IPS-20b (cell line): ENCODE results near the gene LRSAM1.

ENCODE experiments used
- H3K27ac ChIP-seq: one replicate; pipeline ENCODE4 v1.5.1; 2013; ENCODE audit warnings: low read length
- H3K27me3 ChIP-seq: 2 replicates; pipeline ENCODE4 v1.6.1; 2013; ENCODE audit warnings: mild to moderate bottlenecking, low read length, inconsistent platforms; ENCODE audit not compliant: insufficient read depth
- H3K36me3 ChIP-seq: 2 replicates; pipeline ENCODE4 v1.6.1; 2013; ENCODE audit warnings: low read depth, mild to moderate bottlenecking, inconsistent platforms, low read length, moderate library complexity; ENCODE audit not compliant: insufficient read depth
- H3K4me1 ChIP-seq: 2 replicates; pipeline ENCODE4 v1.6.1; 2013; ENCODE audit warnings: mild to moderate bottlenecking, control low read depth, inconsistent platforms, low read length, moderate library complexity; ENCODE audit not compliant: insufficient read depth
- H3K4me3 ChIP-seq: 2 replicates; pipeline ENCODE4 v1.5.1; 2013; ENCODE audit warnings: mild to moderate bottlenecking, low read length, inconsistent platforms
- H3K9ac ChIP-seq: 2 replicates; pipeline ENCODE4 v1.6.1; 2013; ENCODE audit warnings: low read depth, mild to moderate bottlenecking, inconsistent platforms, low read length, moderate library complexity
- H3K9me3 ChIP-seq: 2 replicates; pipeline ENCODE4 v1.6.1; 2013; ENCODE audit warnings: mild to moderate bottlenecking, low read depth, low read length, inconsistent platforms; ENCODE audit not compliant: insufficient read depth

Gene LRSAM1

GRCh38 chr9:127535396-127535795 is 84.1 kb downstream of the LRSAM1 start:
- Histone ChIP-seq H3K27me3 (no peaks in the 10 kb centered on the region), H3K9ac (no peak overlapping the region), H3K27ac (no peak overlapping the region), H3K36me3 (no peaks in the 10 kb centered on the region), H3K9me3 (no peaks in the 10 kb centered on the region), H3K4me3 (no peak overlapping the region), H3K4me1 (peaks cover 20% of the 10 kb centered on the region)

GRCh38 chr9:127535834-127536233 is 84.5 kb downstream of the LRSAM1 start:
- Histone ChIP-seq H3K4me1 (peaks cover 20% of the 10 kb centered on the region), H3K27me3 (no peaks in the 10 kb centered on the region), H3K27ac (no peak overlapping the region), H3K9ac (no peak overlapping the region), H3K36me3 (no peaks in the 10 kb centered on the region), H3K4me3 (no peak overlapping the region), H3K9me3 (no peaks in the 10 kb centered on the region)

- Histone ChIP-seq H3K27ac (no peak overlapping the region), H3K4me1 (peaks cover 20% of the 10 kb centered on the region), H3K9ac (no peak overlapping the region), H3K27me3 (no peaks in the 10 kb centered on the region), H3K4me3 (no peak overlapping the region), H3K36me3 (no peaks in the 10 kb centered on the region), H3K9me3 (no peaks in the 10 kb centered on the region)
These were observed 85.2 kb downstream of the LRSAM1 start for GRCh38 chr9:127536499-127536898.

GRCh38 chr9:127537014-127537413 is 85.7 kb downstream of the LRSAM1 start:
- H3K4me3 ChIP-seq = no peak overlapping the region
- no peaks in the 10 kb centered on the region for H3K27me3 ChIP-seq
- no peaks in the 10 kb centered on the region for H3K36me3 ChIP-seq
- peaks cover 16% of the 10 kb centered on the region for H3K4me1 ChIP-seq
- H3K9ac ChIP-seq = no peak overlapping the region
- H3K9me3 ChIP-seq = no peaks in the 10 kb centered on the region
- H3K27ac ChIP-seq = no peak overlapping the region

GRCh38 chr9:127537792-127538191 is 86.5 kb downstream of the LRSAM1 start:
- Histone ChIP-seq H3K4me1 (peaks cover 14% of the 10 kb centered on the region), H3K9me3 (no peaks in the 10 kb centered on the region), H3K9ac (no peak overlapping the region), H3K36me3 (no peaks in the 10 kb centered on the region), H3K4me3 (no peak overlapping the region), H3K27me3 (no peaks in the 10 kb centered on the region), H3K27ac (no peak overlapping the region)

- Histone ChIP-seq H3K9me3 (no peaks in the 10 kb centered on the region), H3K27ac (no peak overlapping the region), H3K36me3 (no peaks in the 10 kb centered on the region), H3K4me1 (peaks cover 14% of the 10 kb centered on the region), H3K9ac (no peak overlapping the region), H3K27me3 (no peaks in the 10 kb centered on the region), H3K4me3 (no peak overlapping the region)
These were observed 87.5 kb downstream of the LRSAM1 start for GRCh38 chr9:127538849-127539258.

GRCh38 chr9:127539259-127539981 is 88.1 kb downstream of the LRSAM1 start:
- no peaks in the 10 kb centered on the region for H3K9me3 ChIP-seq
- no peaks in the 10 kb centered on the region for H3K36me3 ChIP-seq
- H3K27ac ChIP-seq = no peak overlapping the region
- peaks cover 14% of the 10 kb centered on the region for H3K4me1 ChIP-seq
- H3K9ac ChIP-seq = no peak overlapping the region
- H3K4me3 ChIP-seq = no peak overlapping the region
- H3K27me3 ChIP-seq = no peaks in the 10 kb centered on the region

GRCh38 chr9:127539982-127540663 is 88.8 kb downstream of the LRSAM1 start:
- H3K27me3 ChIP-seq = no peaks in the 10 kb centered on the region
- no peak overlapping the region for H3K9ac ChIP-seq
- H3K9me3 ChIP-seq = no peaks in the 10 kb centered on the region
- no peak overlapping the region for H3K27ac ChIP-seq
- no peaks in the 10 kb centered on the region for H3K36me3 ChIP-seq
- H3K4me1 ChIP-seq = peaks cover 14% of the 10 kb centered on the region
- H3K4me3 ChIP-seq = no peak overlapping the region

GRCh38 chr9:127540664-127541041 is 89.3 kb downstream of the LRSAM1 start:
- no peak overlapping the region for H3K9ac ChIP-seq
- no peaks in the 10 kb centered on the region for H3K9me3 ChIP-seq
- no peaks in the 10 kb centered on the region for H3K27me3 ChIP-seq
- H3K27ac ChIP-seq = no peak overlapping the region
- H3K36me3 ChIP-seq = no peaks in the 10 kb centered on the region
- no peak overlapping the region for H3K4me3 ChIP-seq
- peaks cover 14% of the 10 kb centered on the region for H3K4me1 ChIP-seq

- H3K9ac ChIP-seq = no peak overlapping the region
- no peak overlapping the region for H3K27ac ChIP-seq
- H3K4me3 ChIP-seq = no peak overlapping the region
- peaks cover 17% of the 10 kb centered on the region for H3K4me1 ChIP-seq
- no peaks in the 10 kb centered on the region for H3K27me3 ChIP-seq
- H3K9me3 ChIP-seq = no peaks in the 10 kb centered on the region
- H3K36me3 ChIP-seq = no peaks in the 10 kb centered on the region
These were observed 89.9 kb downstream of the LRSAM1 start for GRCh38 chr9:127541176-127541575.

GRCh38 chr9:127541865-127542264 is 90.6 kb downstream of the LRSAM1 start:
- no peak overlapping the region for H3K4me3 ChIP-seq
- no peak overlapping the region for H3K27ac ChIP-seq
- H3K9me3 ChIP-seq = no peaks in the 10 kb centered on the region
- H3K27me3 ChIP-seq = no peaks in the 10 kb centered on the region
- H3K36me3 ChIP-seq = no peaks in the 10 kb centered on the region
- peaks cover 16% of the 10 kb centered on the region for H3K4me1 ChIP-seq
- H3K9ac ChIP-seq = no peak overlapping the region

GRCh38 chr9:127543221-127543620 is 91.9 kb downstream of the LRSAM1 start:
- Histone ChIP-seq H3K27me3 (no peaks in the 10 kb centered on the region), H3K9me3 (no peaks in the 10 kb centered on the region), H3K27ac (no peak overlapping the region), H3K36me3 (no peaks in the 10 kb centered on the region), H3K9ac (no peak overlapping the region), H3K4me1 (peaks cover 3% of the 10 kb centered on the region), H3K4me3 (no peak overlapping the region)
